ENCODE data around the gene OIP5.
"Not testable (repeated sequence)": the region's sequence is repeated elsewhere in the genome, so short reads cannot be mapped to it uniquely, and the experiment has no call there.

Gene OIP5

DNA sequence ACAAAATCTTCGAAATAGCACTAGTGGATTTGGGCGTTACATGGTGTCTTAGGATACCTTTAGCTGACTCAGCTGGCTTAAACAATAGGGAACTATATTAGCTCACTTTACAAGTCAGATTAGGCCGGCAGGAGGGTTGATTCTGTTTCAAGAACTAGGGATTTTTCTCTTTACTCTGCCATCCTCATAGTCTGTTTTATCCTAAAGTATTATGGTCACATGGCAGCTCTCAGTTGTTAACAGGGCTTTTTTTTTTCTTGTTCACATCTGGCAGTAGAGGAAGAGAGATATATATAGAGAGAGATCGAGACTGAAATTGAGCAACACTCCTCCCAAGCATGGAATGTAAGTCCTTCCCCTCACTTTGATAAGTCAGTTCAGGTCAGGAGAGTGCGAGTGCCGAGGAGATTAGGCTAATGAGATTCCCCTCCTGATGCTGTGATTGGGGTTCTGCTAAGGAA lies 68.5 kb downstream of the OIP5 start:
- Histone ChIP-seq H3K4me3 (ENCODE audit: low read length) (no peak overlapping the region), H3K9me3 (ENCODE audit: low read length) (no peaks in the 10 kb centered on the region), H3K27me3 (ENCODE audit: insufficient read depth, low read length) (no peaks in the 10 kb centered on the region), H2AFZ (ENCODE audit: low read depth, low read length) (no peak overlapping the region), H3K36me3 (ENCODE audit: insufficient read depth, low read length) (peaks cover 29% of the 10 kb centered on the region), H3K4me1 (ENCODE audit: insufficient read depth, low read length) (no peaks in the 10 kb centered on the region)

DNA sequence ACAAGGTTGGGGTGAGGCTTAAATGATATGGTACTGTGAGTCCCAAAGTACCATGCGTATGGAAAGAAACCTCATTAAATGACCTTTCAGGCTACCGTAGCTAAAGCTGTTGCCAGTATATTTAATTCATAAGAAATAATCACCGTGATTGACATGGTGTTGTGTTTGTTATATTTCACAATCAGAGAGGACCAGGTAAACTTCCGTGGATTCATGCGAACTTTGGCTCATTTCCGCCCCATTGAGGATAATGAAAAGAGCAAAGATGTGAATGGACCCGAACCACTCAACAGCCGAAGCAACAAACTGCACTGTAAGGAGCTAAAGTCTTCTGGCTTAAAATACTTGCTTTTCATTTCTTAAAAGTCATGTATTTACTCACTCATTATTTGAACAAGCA lies 69.8 kb downstream of the OIP5 start:
- no peaks in the 10 kb centered on the region for H3K9me3 ChIP-seq (ENCODE audit: low read length)
- peaks cover 33% of the 10 kb centered on the region for H3K36me3 ChIP-seq (ENCODE audit: insufficient read depth, low read length)

DNA sequence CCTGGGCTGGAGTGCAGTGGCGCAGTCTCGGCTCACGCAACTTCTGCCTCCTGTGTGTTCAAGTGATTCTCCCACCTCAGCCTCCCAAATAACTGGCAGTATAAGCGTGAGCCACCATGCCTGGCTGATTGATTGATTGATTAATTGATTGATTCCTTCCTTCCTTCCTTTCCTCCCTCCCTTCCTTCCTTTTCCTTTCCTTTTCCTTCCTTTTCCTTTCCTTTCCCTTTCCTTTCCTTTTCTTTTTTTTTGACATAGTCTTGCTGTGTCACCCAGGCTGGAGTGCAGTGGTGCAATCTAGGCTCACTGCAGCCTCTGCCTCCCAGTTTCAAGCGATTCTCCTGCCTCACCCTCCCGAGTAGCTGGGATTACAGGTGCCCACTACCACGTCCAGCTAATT lies 71.5 kb downstream of the OIP5 start:
- not testable (repeated sequence) for H3K4me1 ChIP-seq (ENCODE audit: insufficient read depth, low read length); H2AFZ ChIP-seq (ENCODE audit: low read depth, low read length); H3K27me3 ChIP-seq (ENCODE audit: insufficient read depth, low read length); H3K9me3 ChIP-seq (ENCODE audit: low read length); H3K4me3 ChIP-seq (ENCODE audit: low read length)
- peaks cover 30% of the 10 kb centered on the region for H3K36me3 ChIP-seq (ENCODE audit: insufficient read depth, low read length)

More for the DNA sequence above, 69.8 kb downstream of the OIP5 start:
- no peaks in the 10 kb centered on the region for H3K4me1 ChIP-seq (ENCODE audit: insufficient read depth, low read length)
- no peaks in the 10 kb centered on the region for H3K27me3 ChIP-seq (ENCODE audit: insufficient read depth, low read length)
- H3K4me3 ChIP-seq (ENCODE audit: low read length), result no peak overlapping the region
- H2AFZ ChIP-seq (ENCODE audit: low read depth, low read length), result no peak overlapping the region

DNA sequence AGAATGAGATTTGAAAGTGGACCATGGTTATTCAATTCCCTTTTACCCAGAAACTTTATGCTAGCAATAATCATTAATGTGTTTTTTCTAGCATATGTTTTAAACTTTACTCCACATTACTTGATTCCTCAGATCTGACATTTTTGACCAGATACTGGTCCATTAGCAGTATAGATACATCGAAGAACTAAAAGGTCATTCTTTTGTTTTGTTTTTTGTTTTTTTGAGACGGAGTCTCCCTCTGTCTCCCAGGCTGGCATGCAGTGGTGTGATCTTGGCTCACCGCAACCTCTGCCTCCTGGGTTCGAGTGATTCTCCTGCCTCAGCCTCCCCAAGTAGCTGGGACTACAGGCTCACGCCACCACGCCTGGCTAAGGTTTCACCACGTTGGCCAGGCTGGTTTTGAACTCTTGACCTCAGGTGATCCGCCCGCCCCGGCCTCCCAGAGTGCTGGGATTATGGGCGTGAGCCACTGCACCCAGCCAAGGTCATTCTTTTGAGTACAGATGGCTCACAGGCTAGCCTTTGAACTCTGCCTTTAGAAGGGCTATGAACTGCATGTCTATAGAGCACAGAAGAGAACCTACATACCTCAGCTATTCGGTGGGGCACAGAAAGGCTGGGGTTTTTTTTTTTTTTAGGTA lies 72.7 kb downstream of the OIP5 start:
- no peak overlapping the region for H3K4me3 ChIP-seq (ENCODE audit: low read length)
- H3K4me1 ChIP-seq (ENCODE audit: insufficient read depth, low read length), result no peaks in the 10 kb centered on the region
- peaks cover 28% of the 10 kb centered on the region for H3K36me3 ChIP-seq (ENCODE audit: insufficient read depth, low read length)
- H3K9me3 ChIP-seq (ENCODE audit: low read length), result no peaks in the 10 kb centered on the region
- H2AFZ ChIP-seq (ENCODE audit: low read depth, low read length), result no peak overlapping the region
- no peaks in the 10 kb centered on the region for H3K27me3 ChIP-seq (ENCODE audit: insufficient read depth, low read length)

Measured in neuron (in vitro differentiated cells).